A549 (cell line): ENCODE data around the gene DIP2C.

Experiments used
- CEBPB ChIP-seq, 2 experiments: fragments of >200 bp in 1 of 2; sonication (Bioruptor Twin) in 1 of 2; formaldehyde crosslinking in 1 of 2; IDR thresholded peaks; 2 replicates each; pipeline ENCODE4 v1.6.1; 2012 to 2016
- CTCF ChIP-seq: fragments of >200 bp; sonication (Bioruptor Twin); formaldehyde crosslinking; IDR thresholded peaks from 3 replicates; pipeline ENCODE4 v1.5.1; 2016
- JUN ChIP-seq, 2 experiments: fragments of >200 bp; sonication (Bioruptor Twin); formaldehyde crosslinking; IDR thresholded peaks; 2 replicates in 1 of 2; 3 replicates in 1 of 2; pipeline ENCODE4 v1.6.1; 2016 to 2017
- MYC ChIP-seq: IDR thresholded peaks from 2 replicates; pipeline ENCODE4 v1.6.1; 2012; ENCODE audit warnings: mild to moderate bottlenecking, inconsistent platforms, low read length, improper control_type of control experiment, borderline replicate concordance
- PHF8 ChIP-seq: fragments of 200-600 bp; sonication (generic); IDR thresholded peaks from 2 replicates; pipeline ENCODE4 v1.6.1; 2016; ENCODE audit warnings: low read depth, mild to moderate bottlenecking, antibody characterized with exemption, moderate library complexity, borderline replicate concordance
- REST ChIP-seq: fragments of 200-600 bp; sonication (generic); IDR thresholded peaks from 2 replicates; pipeline ENCODE4 v1.6.1; 2016; ENCODE audit warnings: antibody characterized with exemption, mild to moderate bottlenecking, moderate library complexity
- RFX5 ChIP-seq: fragments of 450-650 bp; IDR thresholded peaks from 2 replicates; pipeline ENCODE4 v1.7.1; 2014; ENCODE audit warnings: antibody characterized with exemption, mild to moderate bottlenecking, moderate library complexity

- TF ChIP-seq PHF8, result no peak
- no peak for TF ChIP-seq CEBPB (IDR thresholded peaks at IDR 0.05)
- no peak for TF ChIP-seq JUN (IDR thresholded peaks at IDR 0.05)
- TF ChIP-seq RFX5, result no peak
- TF ChIP-seq CTCF, result no peak
- no peak for TF ChIP-seq MYC
- TF ChIP-seq REST, result no peak
Observed at GRCh38 chr10:571166-571565, 118.3 kb downstream of the DIP2C start.
